Erythroblast (primary cell): Measurements from ENCODE around the gene MRPL2.

Experiments
- GATA1 ChIP-seq: IDR thresholded peaks from 2 replicates; pipeline ENCODE4 v1.6.1; 2011; ENCODE audit warnings: low read depth, mild to moderate bottlenecking, control low read depth, low read length, moderate library complexity
- POLR2A ChIP-seq: IDR thresholded peaks from 2 replicates; pipeline ENCODE4 v1.6.1; 2011; ENCODE audit warnings: mild to moderate bottlenecking, low read length

GRCh38 chr6:43076464-43077332 is 17.5 kb upstream of the MRPL2 start:
- no peak for TF ChIP-seq POLR2A
- TF ChIP-seq GATA1, result no peak
